A549 (cell line): ENCODE measurements around the gene TUB.

Experiments
- HDAC2 ChIP-seq: fragments of 200-600 bp; sonication (generic); IDR thresholded peaks from 2 replicates; pipeline ENCODE4 v1.6.1; 2016
- POLR2A ChIP-seq: IDR thresholded peaks from 2 replicates; pipeline ENCODE4 v1.6.1; 2012; ENCODE audit warnings: mild to moderate bottlenecking, low read length
- RCOR1 ChIP-seq: fragments of 150-350 bp; IDR thresholded peaks from 2 replicates; pipeline ENCODE4 v1.6.1; 2014; ENCODE audit warnings: antibody characterized with exemption, low read length, low read depth
- TP53 ChIP-seq: fragments of 250-450 bp; sonication (Bioruptor Pico); IDR thresholded peaks from 2 replicates; pipeline ENCODE4 v1.5.0; 2021; ENCODE audit warnings: mild to moderate bottlenecking, moderate library complexity
- ZNF302 ChIP-seq: fragments of 250-450 bp; sonication (Bioruptor Pico); IDR thresholded peaks from 2 replicates; pipeline ENCODE4 v1.9.0; 2021; ENCODE audit warnings: inconsistent platforms, mild to moderate bottlenecking, moderate library complexity
- TF ChIP-seq, protein P1 (sequence below): fragments of >200 bp; sonication (Bioruptor Twin); formaldehyde crosslinking; IDR thresholded peaks from 3 replicates; pipeline ENCODE4 v1.5.1; 2016

DNA sequence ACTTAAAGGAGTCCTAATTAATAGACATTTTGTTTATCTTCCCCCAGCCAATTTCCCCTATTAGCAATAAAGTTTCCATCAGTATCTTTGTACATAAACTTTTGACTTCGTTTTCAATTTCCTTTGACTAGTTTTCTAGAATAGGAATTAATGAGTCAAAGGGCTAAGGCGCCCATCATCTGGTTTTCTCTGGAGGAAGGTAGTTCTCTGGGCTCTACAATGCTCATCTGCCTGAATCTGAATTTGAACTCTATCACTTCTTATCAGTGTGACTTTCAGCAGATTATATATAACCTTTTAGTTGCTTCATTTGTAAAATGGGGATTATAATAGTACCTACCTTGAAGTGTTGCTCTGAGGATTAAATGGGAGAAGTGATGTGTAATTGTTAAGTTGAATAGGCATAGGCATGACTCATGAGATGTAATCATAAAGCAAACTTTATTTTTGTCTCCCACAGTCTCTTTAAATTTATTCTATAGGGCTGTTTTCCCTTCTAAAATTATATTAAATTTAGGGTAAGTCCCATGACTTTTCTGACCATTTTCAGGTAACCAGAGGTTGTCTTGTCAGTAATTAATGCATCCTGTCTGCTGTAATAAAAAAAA, 5.8 kb upstream of the TUB start:
- TF ChIP-seq ZNF302 (CRISPR knock-in tag) (no peak), POLR2A (no peak), HDAC2 (no peak), TP53 (CRISPR knock-in tag) (no peak), RCOR1 (no peak)
- TF ChIP-seq, protein P1, sequence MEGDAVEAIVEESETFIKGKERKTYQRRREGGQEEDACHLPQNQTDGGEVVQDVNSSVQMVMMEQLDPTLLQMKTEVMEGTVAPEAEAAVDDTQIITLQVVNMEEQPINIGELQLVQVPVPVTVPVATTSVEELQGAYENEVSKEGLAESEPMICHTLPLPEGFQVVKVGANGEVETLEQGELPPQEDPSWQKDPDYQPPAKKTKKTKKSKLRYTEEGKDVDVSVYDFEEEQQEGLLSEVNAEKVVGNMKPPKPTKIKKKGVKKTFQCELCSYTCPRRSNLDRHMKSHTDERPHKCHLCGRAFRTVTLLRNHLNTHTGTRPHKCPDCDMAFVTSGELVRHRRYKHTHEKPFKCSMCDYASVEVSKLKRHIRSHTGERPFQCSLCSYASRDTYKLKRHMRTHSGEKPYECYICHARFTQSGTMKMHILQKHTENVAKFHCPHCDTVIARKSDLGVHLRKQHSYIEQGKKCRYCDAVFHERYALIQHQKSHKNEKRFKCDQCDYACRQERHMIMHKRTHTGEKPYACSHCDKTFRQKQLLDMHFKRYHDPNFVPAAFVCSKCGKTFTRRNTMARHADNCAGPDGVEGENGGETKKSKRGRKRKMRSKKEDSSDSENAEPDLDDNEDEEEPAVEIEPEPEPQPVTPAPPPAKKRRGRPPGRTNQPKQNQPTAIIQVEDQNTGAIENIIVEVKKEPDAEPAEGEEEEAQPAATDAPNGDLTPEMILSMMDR, result no peak
